Thyroid gland (tissue), 4 donors: ENCODE results near the gene PDIA6.

Source experiments
- CTCF ChIP-seq, 6 experiments: fragments of 200-600 bp in 3 of 6; fragments of 450-650 bp in 3 of 6; sonication (generic) in 3 of 6; IDR thresholded peaks; one replicate each; pipeline ENCODE4 v1.5.1; 2016 to 2019; ENCODE audit warnings: antibody characterized with exemption in 6 of 6, mild to moderate bottlenecking in 2 of 6, inconsistent platforms in 1 of 6, moderate library complexity in 1 of 6
- POLR2A ChIP-seq, 2 donors: fragments of 450-650 bp; IDR thresholded peaks; one replicate each; pipeline ENCODE4 v1.6.1; 2017; ENCODE audit warnings: antibody characterized with exemption in 2 of 2, mild to moderate bottlenecking in 2 of 2, moderate library complexity in 1 of 2

GRCh38 chr2:10819714-10820314 lies 7.2 kb upstream of the PDIA6 start:
- TF ChIP-seq CTCF (IDR thresholded peaks at IDR 0.05) = no peak
- TF ChIP-seq POLR2A (IDR thresholded peaks at IDR 0.05) = no peak
